Activated CD8-positive, alpha-beta memory T cell treated with anti-CD3 and anti-CD28 coated beads, Interleukin-2, amount 50 U/mL, for 48 hours (primary cell): Measurements from ENCODE around the gene CCR5.
"Not testable (repeated sequence)": the region's sequence is repeated elsewhere in the genome, so short reads cannot be mapped to it uniquely, and the experiment has no call there.

Experiments
- DNase-seq: peaks from one replicate; pipeline ENCODE4 v3.0.0-alpha.2; 2020

Gene CCR5

DNA sequence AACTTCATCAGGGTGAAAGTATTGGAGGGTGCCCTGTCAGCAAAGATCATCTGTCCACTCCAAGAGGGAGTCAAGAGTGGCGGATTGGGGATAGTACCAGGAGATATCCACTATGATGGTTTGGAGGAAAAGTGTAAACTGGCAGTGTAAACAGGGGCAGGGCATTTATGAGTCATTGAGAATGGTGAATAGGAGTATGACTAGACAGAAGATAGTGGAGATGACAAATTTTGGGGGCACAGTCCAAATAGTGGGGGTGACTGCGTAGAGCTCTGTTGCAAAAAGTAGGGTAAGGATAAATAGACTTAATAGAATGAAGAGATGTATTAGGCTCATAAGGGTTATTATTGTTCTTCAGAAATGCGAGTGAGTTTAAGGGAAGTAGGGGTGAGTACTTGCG, 18.1 kb downstream of the CCR5 start:
- not testable (repeated sequence) for DNase-seq

DNA sequence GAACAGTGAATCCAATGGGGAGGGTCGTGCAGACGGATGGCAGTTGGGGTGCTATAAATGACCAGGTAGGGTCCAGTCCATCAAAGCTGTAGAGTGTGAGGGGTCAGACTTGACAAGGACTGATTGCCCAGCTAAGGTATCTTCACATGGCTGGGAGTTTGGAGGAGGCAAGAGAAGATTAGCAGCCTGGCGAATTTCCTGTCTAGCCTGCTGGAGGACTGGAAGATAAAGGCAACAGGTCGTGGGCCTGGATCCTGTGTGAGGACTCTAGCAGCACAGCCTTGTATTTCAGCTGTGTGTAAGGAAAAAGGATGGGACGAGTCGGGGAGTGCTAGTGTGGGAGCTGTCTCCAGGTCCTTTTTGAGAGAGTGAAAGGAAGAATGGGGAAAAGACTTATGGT, 18.6 kb downstream of the CCR5 start:
- DNase-seq: peak; percentile 20

DNA sequence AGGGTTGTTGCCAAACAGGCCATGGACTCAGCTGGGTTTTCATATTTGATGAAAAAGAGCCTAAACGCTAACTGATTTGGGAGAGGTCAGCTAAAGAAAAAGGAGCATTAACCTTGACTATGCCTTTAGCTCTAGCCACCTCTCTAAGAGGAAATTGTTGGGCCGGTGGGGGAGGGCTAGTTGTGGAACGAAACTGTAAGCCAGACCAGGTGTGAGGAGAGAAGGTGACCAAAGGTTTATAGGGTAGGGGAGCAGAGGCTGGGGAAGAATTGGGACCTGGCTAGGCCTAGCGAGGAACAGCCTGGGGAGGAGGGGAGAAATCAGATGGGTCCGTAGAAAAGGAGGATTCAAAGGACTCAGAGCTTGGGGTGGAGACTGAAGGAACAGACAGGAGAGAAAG, 20.8 kb downstream of the CCR5 start:
- not testable (repeated sequence) for DNase-seq

DNA sequence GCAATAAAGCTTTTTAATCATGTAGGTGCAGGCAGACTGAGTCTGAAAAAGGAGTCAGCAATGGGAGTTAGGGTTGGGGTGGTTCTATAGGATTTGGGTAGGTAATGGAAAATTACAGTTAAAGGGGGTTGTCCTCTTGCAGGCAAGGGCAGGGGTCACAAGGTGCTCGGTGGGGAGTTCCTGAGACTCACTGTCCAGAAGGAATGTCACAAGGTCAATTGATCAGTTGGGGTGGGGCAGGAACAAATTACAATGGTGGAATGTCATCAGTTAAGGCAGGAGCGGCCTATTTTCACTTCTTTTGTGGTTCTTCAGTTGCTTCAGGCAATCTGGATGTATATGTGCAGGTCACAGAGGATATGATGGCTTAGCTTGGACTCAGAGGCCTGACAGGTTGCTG, 22.3 kb downstream of the CCR5 start:
- DNase-seq: peak; percentile 26

DNA sequence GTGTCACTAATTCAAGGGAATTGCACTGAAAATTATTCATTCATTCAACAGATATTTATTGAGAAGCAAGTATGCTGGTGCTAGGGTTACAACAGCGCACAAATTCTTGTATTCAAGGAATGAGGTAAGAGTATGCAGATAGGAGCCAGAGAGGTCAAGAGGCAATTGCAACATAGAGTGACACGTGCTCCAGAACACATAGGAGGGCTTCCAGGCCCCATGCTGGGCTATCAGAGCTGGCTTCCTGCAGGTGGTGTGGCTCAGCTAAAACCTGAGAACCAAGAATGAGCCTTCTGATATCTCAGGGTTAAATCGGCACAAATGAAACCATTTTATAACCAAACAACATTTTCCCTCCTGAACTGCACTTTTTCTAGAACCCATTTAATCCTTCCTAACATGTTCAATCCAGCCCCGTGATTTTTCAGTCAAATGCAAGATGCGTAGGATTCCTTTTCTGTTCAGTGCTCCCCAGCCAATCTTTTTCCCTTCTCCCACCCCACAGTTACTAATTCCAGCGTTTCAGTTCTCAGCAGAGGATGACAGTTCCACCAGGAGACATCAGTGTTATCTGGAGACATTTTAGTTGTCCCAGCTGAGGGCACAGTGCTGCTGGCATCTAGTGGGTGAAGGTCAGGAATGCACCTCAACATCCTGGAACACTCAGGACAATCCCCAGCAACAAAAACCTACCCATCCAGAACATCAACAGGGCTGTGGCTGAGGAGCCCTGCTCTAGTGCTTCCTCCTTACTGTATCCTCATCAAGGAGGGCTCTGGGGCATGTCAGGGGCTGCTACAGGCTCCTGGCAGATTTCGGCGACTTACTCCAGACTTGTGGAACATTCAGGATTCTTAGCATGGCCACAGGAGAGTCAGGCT, 23.0 kb downstream of the CCR5 start:
- peak; percentile 40 for DNase-seq

DNA sequence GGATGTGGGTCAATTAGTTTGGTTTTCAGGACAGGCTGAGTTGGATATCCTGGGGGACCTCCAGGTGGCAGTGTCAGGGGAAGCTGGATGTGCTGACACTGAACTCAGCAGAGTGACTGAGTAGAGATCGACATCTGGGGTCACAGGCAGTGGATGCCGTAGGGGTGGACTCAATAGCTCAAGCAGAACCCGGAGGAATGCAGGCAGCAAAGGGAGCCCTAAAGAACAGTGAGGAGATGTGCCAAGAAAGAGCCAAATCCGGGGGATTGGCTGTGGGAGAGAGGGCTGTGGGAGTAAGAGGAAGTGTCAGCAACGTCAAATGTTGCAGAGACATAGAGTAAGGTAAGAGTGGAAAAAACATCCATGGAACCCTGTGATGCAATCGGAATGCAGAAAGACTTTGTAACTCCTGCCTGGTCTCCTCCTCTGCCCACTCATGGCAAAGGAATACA, 24.5 kb downstream of the CCR5 start:
- peak; percentile 44 for DNase-seq

DNA sequence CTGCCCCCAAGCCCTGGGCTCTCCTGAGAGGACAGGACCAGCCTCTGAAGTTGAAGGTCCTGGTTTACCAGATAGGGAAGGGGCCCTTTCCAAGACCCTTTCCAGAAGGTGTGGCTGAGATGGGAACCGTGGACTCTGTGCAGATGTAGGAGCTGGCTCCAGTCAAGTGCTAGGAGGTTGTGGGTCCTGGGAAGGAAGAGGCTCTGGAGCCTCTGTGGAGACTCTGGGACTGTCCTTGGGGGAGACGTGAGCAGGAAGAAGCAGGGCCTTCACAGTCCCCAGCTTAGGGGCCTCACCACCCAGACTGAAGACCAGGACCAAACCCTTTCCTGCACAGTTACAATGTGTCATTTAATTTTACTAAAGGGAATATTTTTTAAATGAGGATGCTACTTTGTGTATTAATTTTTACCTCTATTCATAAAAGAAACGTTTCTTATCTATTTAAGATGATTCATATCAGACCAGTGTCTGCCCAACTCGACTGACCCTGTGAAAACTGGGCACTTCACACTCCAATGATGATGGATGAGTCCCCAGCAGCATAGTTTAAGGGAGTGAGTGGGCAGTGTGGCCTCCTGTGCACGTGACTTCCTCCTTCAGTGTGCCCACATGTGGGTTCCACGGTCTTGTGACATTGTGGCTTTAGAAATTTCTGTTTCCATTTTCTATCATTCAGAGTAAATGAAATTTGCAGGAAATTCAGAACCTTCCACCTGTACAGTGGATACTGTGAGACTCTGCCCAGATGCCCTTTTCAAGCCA, 25.2 kb downstream of the CCR5 start:
- DNase-seq: peak; percentile 43

DNA sequence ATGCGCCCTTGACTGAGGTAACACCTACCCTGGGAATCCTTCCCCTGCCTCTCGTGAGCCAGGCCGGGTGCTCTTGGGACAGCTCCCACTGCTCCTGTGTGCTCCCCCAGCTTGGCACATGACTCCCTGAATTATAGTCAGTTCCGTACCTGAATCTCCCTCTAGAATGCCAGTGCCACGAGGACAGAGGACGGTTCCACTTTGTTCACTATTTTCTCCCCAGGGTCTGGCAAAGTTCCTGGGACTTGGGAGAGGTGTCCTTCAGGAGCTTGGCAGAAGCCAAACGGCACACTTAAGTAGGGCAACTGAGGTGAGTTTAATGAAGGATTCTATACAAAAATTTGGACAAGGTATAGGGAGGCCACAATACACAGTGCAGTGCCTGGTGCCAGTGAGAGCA, 26.4 kb downstream of the CCR5 start:
- DNase-seq: no peak

DNA sequence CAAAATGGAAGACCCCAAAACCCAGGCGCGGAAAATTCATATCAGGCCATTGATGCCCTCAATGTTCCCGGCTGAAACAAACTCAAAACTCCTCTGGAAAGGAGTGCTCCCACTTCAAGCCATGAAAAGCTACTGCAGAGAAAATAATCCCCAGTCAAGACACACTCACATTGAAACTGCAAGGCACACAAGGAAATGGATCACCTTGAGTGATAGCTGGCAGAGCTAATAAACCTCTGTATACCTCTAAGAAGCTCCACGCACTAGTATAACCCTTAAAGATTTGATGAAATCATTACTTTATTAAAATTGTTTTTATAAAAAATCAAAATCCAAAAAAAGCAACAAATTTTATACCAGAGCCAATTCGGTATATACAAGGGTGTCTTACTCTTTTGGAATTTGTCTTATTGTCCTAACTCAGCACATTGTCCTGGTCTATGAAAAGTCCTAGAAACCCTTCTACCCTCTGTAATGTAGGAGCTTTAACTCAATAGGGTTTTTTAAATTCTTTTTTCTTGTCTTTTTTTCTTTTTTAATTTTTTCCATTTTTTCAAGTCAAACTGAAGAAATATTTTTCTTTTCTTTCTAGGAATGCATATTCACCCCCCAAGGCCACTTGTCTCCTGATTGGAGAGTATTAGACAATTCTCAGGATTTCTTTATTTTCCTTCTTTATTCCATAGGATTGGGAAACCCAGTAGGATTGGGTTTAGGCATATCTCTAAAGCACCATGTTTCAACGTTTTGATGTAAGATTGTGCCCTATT, 27.6 kb downstream of the CCR5 start:
- no peak for DNase-seq

DNA sequence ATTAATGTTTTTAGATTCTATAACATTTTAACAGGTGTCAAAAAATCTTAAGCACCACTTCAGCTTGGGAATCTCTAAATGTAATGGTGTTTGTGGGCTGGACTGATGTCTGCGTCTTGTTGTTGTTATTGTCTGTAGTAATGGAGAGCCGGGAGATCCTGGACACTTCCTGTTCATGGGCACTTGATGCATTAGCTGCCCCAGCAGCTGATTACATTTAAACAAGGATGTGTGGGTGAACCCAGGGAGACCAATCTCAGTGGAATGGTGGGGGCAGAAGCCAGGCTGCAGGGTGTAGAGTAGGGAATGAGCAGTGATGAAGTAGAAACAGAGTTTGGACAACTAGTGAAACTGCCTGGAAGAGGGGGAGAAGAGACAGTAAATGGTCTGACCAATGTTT, 28.4 kb downstream of the CCR5 start:
- DNase-seq: no peak

DNA sequence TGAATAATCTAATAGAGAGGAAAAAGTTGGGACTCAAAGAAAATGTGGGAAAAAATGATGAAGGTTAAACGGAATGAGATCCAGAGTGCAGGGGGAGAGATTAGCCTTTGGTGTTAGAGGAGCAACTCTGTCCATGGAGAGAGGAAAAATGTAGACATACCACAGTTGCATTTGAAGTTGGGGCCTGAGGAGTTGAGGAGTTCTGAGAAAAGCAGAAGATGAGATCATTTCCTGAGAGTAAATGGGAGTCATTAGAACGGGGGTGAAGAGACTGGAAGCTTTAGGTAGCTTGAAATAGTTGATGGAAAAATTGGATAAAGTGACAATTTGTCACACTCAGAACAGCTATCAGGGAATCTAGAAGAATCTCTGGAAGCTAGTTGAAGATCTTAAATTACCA, 28.8 kb downstream of the CCR5 start:
- DNase-seq: no peak

DNA sequence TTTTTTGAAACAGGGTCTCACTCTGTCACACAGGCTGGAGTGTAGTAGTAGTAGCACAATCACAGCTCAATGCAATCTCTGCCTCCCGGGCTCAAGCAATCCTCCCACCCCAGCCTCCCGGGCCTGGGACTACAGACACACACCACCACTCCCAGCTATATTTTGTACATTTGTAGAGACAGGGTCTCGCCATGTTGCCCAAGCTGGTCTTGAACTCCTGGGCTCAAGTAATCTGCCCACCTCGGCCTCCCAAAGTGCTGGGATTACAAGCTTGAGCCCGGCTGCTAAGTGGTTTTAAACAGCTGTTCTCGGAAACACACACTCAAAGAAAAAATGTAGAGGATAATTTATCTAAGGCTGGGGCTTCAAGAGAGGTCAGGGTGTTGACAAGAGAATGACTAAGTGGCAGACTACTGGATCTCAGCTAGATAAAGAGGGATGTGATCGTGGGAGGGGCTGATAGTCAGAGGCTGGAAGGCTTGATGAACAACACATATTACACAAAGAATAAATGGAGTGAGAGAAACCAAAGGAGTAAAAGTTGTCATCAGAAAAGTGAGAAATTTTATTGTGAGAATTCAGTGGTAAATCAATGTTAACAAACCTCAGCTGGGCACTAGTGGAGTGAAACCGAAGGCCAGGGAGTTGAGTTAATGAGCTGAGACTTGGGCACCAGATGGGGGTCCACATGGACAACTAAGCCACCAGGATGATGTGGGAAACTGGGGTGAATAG, 29.4 kb downstream of the CCR5 start:
- no peak for DNase-seq

DNA sequence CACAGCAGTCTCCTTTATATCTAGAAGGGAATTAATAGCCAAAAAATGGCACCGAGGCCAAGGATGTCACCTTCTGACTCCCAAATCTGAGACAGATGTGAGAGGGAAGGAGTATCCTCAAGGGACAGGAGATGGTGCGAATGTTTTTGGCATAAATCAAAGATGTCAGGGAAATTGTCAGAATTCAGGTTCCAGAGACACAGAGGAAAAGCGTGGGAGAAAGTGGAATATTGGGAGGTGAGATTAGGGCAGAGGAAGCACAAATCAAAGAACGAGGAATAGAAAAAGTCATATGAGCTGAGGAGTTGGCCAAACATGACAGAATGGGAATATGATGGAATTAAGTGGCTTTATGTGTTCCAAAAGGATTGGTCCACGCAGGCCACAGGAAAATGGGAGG, 30.1 kb downstream of the CCR5 start:
- DNase-seq: no peak

DNA sequence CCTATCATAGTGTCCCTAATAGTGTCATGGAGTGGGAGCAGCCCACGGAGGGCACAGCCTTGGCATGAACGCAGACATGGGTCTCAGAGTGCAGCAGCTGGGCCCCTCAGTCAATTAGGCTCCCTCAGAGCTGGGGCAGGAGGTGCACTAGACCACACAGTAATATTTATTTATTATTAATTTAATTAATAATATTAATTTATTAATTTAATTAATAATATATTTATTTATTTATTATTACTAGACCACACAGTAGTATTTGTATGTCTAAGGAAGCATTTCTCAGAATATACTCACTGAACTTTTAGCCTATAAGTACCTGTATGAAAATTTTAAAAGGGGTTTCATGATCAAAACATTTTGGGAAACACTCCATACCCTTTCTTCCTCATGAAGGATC, 30.8 kb downstream of the CCR5 start:
- DNase-seq: no peak

DNA sequence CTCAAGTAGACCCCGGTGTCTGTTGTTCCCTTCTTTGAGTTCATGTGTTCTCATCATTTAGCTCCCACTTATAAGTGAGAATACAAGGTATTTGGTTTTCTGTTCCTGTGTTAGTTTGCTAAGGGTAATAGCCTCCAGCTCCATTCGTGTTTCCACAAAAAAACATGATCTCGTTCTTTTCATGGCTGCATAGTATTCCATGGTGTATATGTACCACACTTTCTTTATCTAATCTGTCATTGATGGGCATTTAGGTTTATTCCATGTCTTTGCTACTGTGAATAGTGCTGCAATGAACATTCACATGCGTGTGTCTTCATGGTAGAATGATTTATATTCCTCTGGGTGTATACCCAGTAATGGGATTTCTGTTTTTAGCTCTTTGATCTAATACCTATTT, 32.2 kb downstream of the CCR5 start:
- not testable (repeated sequence) for DNase-seq

DNA sequence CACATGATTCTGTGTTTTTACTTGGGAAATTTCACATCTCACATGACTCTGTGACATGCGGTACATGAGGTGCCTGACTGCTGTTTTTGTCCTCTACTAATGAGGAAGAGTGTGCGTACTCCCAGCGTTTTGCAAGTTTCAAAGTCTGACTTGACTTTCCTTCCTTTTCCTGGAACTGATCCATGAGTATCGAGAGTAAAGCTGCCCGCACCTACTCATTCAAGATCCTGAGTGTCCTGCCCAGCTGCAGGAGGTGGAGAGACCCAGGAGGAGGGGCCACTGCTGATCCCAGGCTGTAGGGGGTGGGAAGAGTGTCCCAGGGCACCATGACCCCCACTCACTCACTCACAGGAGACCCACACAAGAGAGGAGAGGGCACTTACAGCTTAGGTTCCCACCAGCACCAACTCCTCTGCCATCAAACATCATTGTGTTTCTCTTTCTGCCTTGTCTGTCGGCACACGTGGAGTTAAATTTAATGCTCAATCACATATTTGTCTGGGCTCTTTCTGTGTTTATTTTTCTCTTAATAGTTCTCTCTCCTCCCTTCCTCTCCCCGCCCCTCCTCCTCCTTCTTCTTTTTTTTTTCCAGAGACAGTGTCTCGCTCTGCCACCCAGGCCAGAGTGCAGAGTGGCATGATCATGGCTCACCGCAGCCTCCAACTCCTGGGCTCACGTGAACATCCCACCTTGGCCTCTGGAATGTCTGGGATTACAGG, 34.7 kb downstream of the CCR5 start:
- DNase-seq: no peak

DNA sequence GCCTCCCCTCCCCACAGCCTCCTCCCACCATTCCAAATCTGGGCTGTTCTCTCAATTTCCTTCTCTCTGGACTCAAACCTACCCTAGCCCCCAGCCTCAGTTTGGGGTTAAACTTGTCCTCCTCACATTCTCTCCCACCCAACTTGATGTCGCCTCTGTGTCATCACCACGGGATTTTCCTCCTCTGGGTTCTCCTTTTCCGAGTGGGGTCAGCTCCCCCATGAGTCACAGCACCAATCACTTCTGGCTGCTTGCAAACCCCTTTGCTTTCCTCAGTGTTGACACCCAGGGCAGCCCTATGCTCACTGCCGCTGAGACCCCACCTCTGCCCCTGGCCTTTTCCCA, 35.7 kb downstream of the CCR5 start:
- no peak for DNase-seq

DNA sequence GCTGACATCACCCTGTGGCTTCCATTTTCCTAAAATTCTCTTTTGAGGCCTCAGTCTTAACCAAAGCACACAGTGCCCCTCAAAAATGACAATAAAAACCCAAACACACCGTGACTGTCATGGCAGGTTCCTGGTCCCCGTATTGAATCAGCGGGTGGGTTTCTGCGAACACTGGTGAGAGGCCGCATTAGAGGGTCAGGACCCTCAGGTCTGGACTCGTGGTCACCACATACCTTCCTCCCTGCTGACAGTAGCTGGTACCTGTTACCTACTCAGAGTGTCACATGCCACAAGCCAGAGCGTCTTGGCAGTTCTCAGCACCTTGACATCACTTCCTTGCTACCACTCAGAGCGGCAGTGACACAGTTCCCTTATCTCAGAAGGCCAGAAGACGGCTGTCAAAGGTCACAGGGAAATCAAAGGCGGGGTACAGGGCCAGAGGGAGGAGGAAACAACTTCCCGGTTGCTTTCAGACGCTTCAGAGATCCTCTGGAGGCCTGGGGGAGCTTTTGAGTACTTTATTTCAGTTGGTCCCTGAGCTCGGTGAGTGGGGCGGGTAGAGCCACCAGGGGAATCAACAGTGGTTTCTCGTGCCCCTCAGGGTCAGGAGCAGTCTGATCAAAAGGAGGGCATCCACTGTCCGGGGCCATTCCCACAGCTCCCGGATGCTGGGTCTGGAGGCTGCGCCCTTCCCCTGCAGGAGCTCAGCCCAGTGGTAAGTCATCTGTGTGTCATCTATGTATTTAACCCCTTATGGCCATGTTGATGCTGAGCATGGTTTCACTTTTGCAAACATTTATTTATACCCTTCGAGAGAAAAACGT, 36.3 kb downstream of the CCR5 start, which contains the start of the genes CCR5AS and CCRL2:
Gene CCR5AS (minus strand): TSS at position 279 of the 824 bp plus-strand sequence.
Gene CCRL2 (plus strand): TSS at position 472 of the 824 bp plus-strand sequence. CDS start 821 bp downstream, outside the sequence.
- peak; percentile 64 for DNase-seq

DNA sequence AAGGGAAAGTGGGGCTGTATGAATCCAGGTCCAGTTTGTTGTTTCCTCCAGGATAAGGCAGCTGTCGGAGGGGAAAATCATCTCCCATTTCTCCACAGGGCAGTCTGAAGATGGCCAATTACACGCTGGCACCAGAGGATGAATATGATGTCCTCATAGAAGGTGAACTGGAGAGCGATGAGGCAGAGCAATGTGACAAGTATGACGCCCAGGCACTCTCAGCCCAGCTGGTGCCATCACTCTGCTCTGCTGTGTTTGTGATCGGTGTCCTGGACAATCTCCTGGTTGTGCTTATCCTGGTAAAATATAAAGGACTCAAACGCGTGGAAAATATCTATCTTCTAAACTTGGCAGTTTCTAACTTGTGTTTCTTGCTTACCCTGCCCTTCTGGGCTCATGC, 37.2 kb downstream of the CCR5 start:
- DNase-seq: no peak

DNA sequence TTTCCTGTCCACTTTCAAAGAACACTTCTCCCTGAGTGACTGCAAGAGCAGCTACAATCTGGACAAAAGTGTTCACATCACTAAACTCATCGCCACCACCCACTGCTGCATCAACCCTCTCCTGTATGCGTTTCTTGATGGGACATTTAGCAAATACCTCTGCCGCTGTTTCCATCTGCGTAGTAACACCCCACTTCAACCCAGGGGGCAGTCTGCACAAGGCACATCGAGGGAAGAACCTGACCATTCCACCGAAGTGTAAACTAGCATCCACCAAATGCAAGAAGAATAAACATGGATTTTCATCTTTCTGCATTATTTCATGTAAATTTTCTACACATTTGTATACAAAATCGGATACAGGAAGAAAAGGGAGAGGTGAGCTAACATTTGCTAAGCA, 38.1 kb downstream of the CCR5 start:
- no peak for DNase-seq
